GM19324 (cell line): ENCODE results near the gene VAMP4.

Experiments used
- ATAC-seq: cut with Tn5 transposase; IDR thresholded peaks from one replicate; pipeline ENCODE4 v1.9.1; 2021; ENCODE audit warnings: mild to moderate bottlenecking, moderate library complexity; ENCODE audit not compliant: unreplicated experiment, low FRiP score

Gene VAMP4

GRCh38 chr1:171741872-171742576 lies at the start of gene VAMP4:
Gene VAMP4, minus strand, starts transcription at chr1:171742065. Its CDS starts 3,651 bp downstream, at chr1:171738414.
- peak; percentile 92 for ATAC-seq

- no peak for ATAC-seq
Observed at GRCh38 chr1:171790318-171790717, 48.5 kb upstream of the VAMP4 start.

GRCh38 chr1:171788696-171789095 lies 46.8 kb upstream of the VAMP4 start:
- ATAC-seq, result no peak

- ATAC-seq, result no peak
Observed at GRCh38 chr1:171787686-171788480, 46.0 kb upstream of the VAMP4 start.

- no peak for ATAC-seq
Observed at GRCh38 chr1:171786534-171786933, 44.7 kb upstream of the VAMP4 start.

GRCh38 chr1:171785766-171786165 lies 43.9 kb upstream of the VAMP4 start:
- ATAC-seq, result no peak

GRCh38 chr1:171784784-171785183 lies 42.9 kb upstream of the VAMP4 start:
- no peak for ATAC-seq

- ATAC-seq, result no peak
Observed at GRCh38 chr1:171783816-171784530, 42.1 kb upstream of the VAMP4 start.

- ATAC-seq, result peak; percentile 100
Observed at GRCh38 chr1:171781176-171781875, 39.5 kb upstream of the VAMP4 start, which contains the start of gene METTL13. Gene METTL13, plus strand, starts transcription at chr1:171781660. Its CDS starts 308 bp downstream, at chr1:171781968.

- ATAC-seq, result no peak
Observed at GRCh38 chr1:171780583-171781175, 38.8 kb upstream of the VAMP4 start.

- ATAC-seq, result no peak
Observed at GRCh38 chr1:171772312-171772711, 30.4 kb upstream of the VAMP4 start.

GRCh38 chr1:171769754-171770153 lies 27.9 kb upstream of the VAMP4 start:
- no peak for ATAC-seq

- ATAC-seq, result no peak
Observed at GRCh38 chr1:171769171-171769570, 27.3 kb upstream of the VAMP4 start.

GRCh38 chr1:171763764-171764163 lies 21.9 kb upstream of the VAMP4 start:
- no peak for ATAC-seq

GRCh38 chr1:171762143-171762563 lies 20.3 kb upstream of the VAMP4 start:
- ATAC-seq, result no peak

GRCh38 chr1:171758011-171758410 lies 16.1 kb upstream of the VAMP4 start:
- no peak for ATAC-seq

- ATAC-seq, result no peak
Observed at GRCh38 chr1:171756856-171757255, 15.0 kb upstream of the VAMP4 start.

GRCh38 chr1:171754971-171755370 lies 13.1 kb upstream of the VAMP4 start:
- no peak for ATAC-seq

- ATAC-seq, result no peak
Observed at GRCh38 chr1:171754353-171754705, 12.5 kb upstream of the VAMP4 start.

GRCh38 chr1:171753685-171754352 lies 12.0 kb upstream of the VAMP4 start:
- no peak for ATAC-seq
